GM23338 (cell line): ENCODE measurements around the gene PIN1. TPM values are rescaled to one million over a fixed set of nuclear protein-coding genes. Genes with fewer than 3 reads are reported as not detected.

Experiments
- ATAC-seq: fragments of 200-7000 bp; cut with Tn5 transposase; 3 replicates; pipeline ENCODE4 v1.9.1; 2020
- DNase-seq: peaks from one replicate; pipeline ENCODE4 v3.0.0-alpha.2; 2015; ENCODE audit warnings: low spot score
- H2AFZ ChIP-seq: fragments of 200-600 bp; sonication (generic); 2 replicates; pipeline ENCODE4 v1.8.0; 2016; ENCODE audit warnings: antibody characterized with exemption, mild to moderate bottlenecking, moderate library complexity
- H3F3A ChIP-seq: fragments of 200-600 bp; sonication (generic); replicated peaks from 2 replicates; pipeline ENCODE4 v1.8.0; 2017; ENCODE audit warnings: antibody characterized with exemption, mixed run types, low read depth
- H3K27ac ChIP-seq: fragments of 200-600 bp; sonication (generic); 2 replicates; pipeline ENCODE4 v1.6.1; 2016; ENCODE audit warnings: low read depth
- H3K27me3 ChIP-seq: fragments of 200-600 bp; sonication (generic); 2 replicates; pipeline ENCODE4 v1.8.0; 2016; ENCODE audit warnings: mild to moderate bottlenecking, mixed run types, moderate library complexity; ENCODE audit not compliant: insufficient read depth
- H3K36me3 ChIP-seq: fragments of 200-600 bp; sonication (generic); 2 replicates; pipeline ENCODE4 v1.8.0; 2016; ENCODE audit warnings: mild to moderate bottlenecking; ENCODE audit not compliant: insufficient read depth
- H3K4me1 ChIP-seq: fragments of 200-600 bp; sonication (generic); 2 replicates; pipeline ENCODE4 v1.8.0; 2016; ENCODE audit warnings: mild to moderate bottlenecking, moderate library complexity; ENCODE audit not compliant: insufficient read depth
- H3K4me2 ChIP-seq: fragments of 200-600 bp; sonication (generic); 2 replicates; pipeline ENCODE4 v1.7.1; 2017; ENCODE audit warnings: mixed run types
- H3K4me3 ChIP-seq: fragments of 200-600 bp; sonication (generic); 2 replicates; pipeline ENCODE4 v1.6.1; 2016; ENCODE audit warnings: mixed run types
- H3K79me2 ChIP-seq: fragments of 200-600 bp; sonication (generic); replicated peaks from 2 replicates; pipeline ENCODE4 v1.8.0; 2017; ENCODE audit warnings: mild to moderate bottlenecking; ENCODE audit not compliant: insufficient read depth
- H3K9me2 ChIP-seq: fragments of 200-600 bp; sonication (generic); 2 replicates; pipeline ENCODE4 v1.8.0; 2017; ENCODE audit not compliant: insufficient read depth
- H4K20me1 ChIP-seq: fragments of 200-600 bp; sonication (generic); replicated peaks from 2 replicates; pipeline ENCODE4 v1.8.0; 2017; ENCODE audit warnings: mild to moderate bottlenecking; ENCODE audit not compliant: insufficient read depth
- H3K27ac Mint-ChIP-seq: 2 replicates; pipeline ENCODE4 v1.8.0; 2020; ENCODE audit warnings: inconsistent platforms, mild to moderate bottlenecking, moderate library complexity, mixed read lengths
- H3K27me3 Mint-ChIP-seq: 3 replicates; pipeline ENCODE4 v1.8.0; 2022; ENCODE audit warnings: low read depth, mild to moderate bottlenecking, moderate library complexity, mixed read lengths, inconsistent platforms; ENCODE audit not compliant: insufficient read depth, poor library complexity
- H3K36me3 Mint-ChIP-seq: 3 replicates; pipeline ENCODE4 v1.8.0; 2021; ENCODE audit warnings: low read depth, mild to moderate bottlenecking, inconsistent platforms, moderate library complexity, mixed read lengths
- H3K4me1 Mint-ChIP-seq: 3 replicates; pipeline ENCODE4 v1.8.0; 2020; ENCODE audit warnings: mild to moderate bottlenecking, inconsistent platforms, mixed read lengths
- H3K4me3 Mint-ChIP-seq: 3 replicates; pipeline ENCODE4 v1.8.0; 2021; ENCODE audit warnings: moderate library complexity, mild to moderate bottlenecking, inconsistent platforms, mixed read lengths
- H3K9me3 Mint-ChIP-seq: 3 replicates; pipeline ENCODE4 v1.8.0; 2020; ENCODE audit warnings: moderate library complexity, mild to moderate bottlenecking, inconsistent platforms, mixed read lengths
- CREB1 ChIP-seq: fragments of 250-450 bp; sonication (Bioruptor Pico); IDR thresholded peaks from 2 replicates; pipeline ENCODE4 v1.5.0; 2020; ENCODE audit warnings: low read depth, mild to moderate bottlenecking, moderate library complexity
- CTCF ChIP-seq, 2 experiments: fragments of 200-600 bp in 1 of 2; sonication (generic) in 1 of 2; conservative IDR thresholded peaks; 2 replicates each; pipeline versions ENCODE4 v1.5.1 to v1.6.1; 2016 to 2017; ENCODE audit warnings: antibody characterized with exemption in 2 of 2, low read depth in 2 of 2, mild to moderate bottlenecking in 2 of 2, moderate library complexity in 1 of 2
- ETS1 ChIP-seq: IDR thresholded peaks from 2 replicates; pipeline ENCODE4 v1.6.1; 2016; ENCODE audit warnings: antibody characterized with exemption
- EZH2phosphoT487 ChIP-seq: fragments of 200-600 bp; sonication (generic); IDR thresholded peaks from one replicate; pipeline ENCODE4 v1.8.1; 2018; ENCODE audit warnings: antibody characterized with exemption; ENCODE audit not compliant: unreplicated experiment
- JUNB ChIP-seq: IDR thresholded peaks from one replicate; pipeline ENCODE4 v1.6.1; 2016; ENCODE audit warnings: antibody characterized with exemption; ENCODE audit not compliant: unreplicated experiment
- NANOG ChIP-seq: IDR thresholded peaks from 2 replicates; pipeline ENCODE4 v1.6.1; 2016; ENCODE audit warnings: antibody characterized with exemption, borderline replicate concordance
- POLR2AphosphoS5 ChIP-seq: IDR thresholded peaks from 2 replicates; pipeline ENCODE4 v1.6.1; 2016; ENCODE audit warnings: antibody characterized with exemption, low read depth
- ZNF114 ChIP-seq: fragments of 250-450 bp; sonication (Bioruptor Pico); IDR thresholded peaks from 2 replicates; pipeline ENCODE4 v1.5.0; 2020; ENCODE audit warnings: mild to moderate bottlenecking, moderate library complexity
- ZNF462 ChIP-seq: fragments of 250-450 bp; sonication (Bioruptor Pico); IDR thresholded peaks from 2 replicates; pipeline ENCODE4 v1.5.0; 2020; ENCODE audit warnings: mild to moderate bottlenecking, moderate library complexity
- polyA plus RNA-seq: library from polyadenylated mRNA; unstranded; fragments of >200 nt; fragmentation: Nextera tagmentation; extraction: Ambion mirVana; gene quantifications from 2 replicates; pipeline ENCODE4 v1.2.1, GENCODE V29; 2016
- total RNA-seq: library from RNA; depleted of rRNA; stranded (reverse); fragments of >200 nt; shearing (Covaris generic); gene quantifications from 2 replicates; pipeline ENCODE4 v1.2.3, GENCODE V29; 2014

The PIN1 gene
- total and polyA plus RNA-seq, 2 experiments from 2014 or later: 127 TPM

- no peak for TF ChIP-seq ZNF462 (CRISPR knock-in tag)
- TF ChIP-seq NANOG: no peak
- no peak for TF ChIP-seq EZH2phosphoT487
- TF ChIP-seq JUNB: no peak
Observed at GRCh38 chr19:9875796-9876195, 40.7 kb downstream of the PIN1 start (continued).

- H3K27me3 Mint-ChIP-seq: no peaks in the 10 kb centered on the region
- H2AFZ ChIP-seq: no peak overlapping the region
- H3K36me3 ChIP-seq: no peaks in the 10 kb centered on the region
- no peaks in the 10 kb centered on the region for H3F3A ChIP-seq
- H3K27me3 ChIP-seq: no peaks in the 10 kb centered on the region
- no peak for TF ChIP-seq ETS1
- no peak for TF ChIP-seq JUNB
- no peak for TF ChIP-seq CREB1 (CRISPR knock-in tag)
- TF ChIP-seq ZNF114 (CRISPR knock-in tag): no peak
- no peak for TF ChIP-seq CTCF (conservative IDR thresholded peaks at IDR 0.05; ENCODE audit: low read depth in 2 of 2)
- no peak for TF ChIP-seq NANOG
- no peak for TF ChIP-seq POLR2AphosphoS5
- no peak overlapping the region for H3K4me3 Mint-ChIP-seq
- H3K4me3 ChIP-seq: no peak overlapping the region
- peaks cover 5% of the 10 kb centered on the region; the same call in 2 of the 3 replicates for H3K4me1 Mint-ChIP-seq
- no peaks in the 10 kb centered on the region; the same call in none of the 2 replicates for H3K79me2 ChIP-seq
- peaks cover 18% of the 10 kb centered on the region for H4K20me1 ChIP-seq
- DNase-seq (no peak), ATAC-seq (no peak)
- H3K9me2 ChIP-seq: no peaks in the 10 kb centered on the region
- no peak overlapping the region for H3K27ac ChIP-seq
- H3K4me1 ChIP-seq: 0 out of 2 replicates have a peak, but pooled peaks cover 3% of the 10 kb centered on the region
- H3K9me3 Mint-ChIP-seq: no peaks in the 10 kb centered on the region; the same call in 2 of the 3 replicates
- no peak overlapping the region for H3K4me2 ChIP-seq
- H3K27ac Mint-ChIP-seq: no peak overlapping the region
- H3K36me3 Mint-ChIP-seq: peaks cover 7% of the 10 kb centered on the region; the same call in 2 of the 3 replicates
Observed at GRCh38 chr19:9877780-9878510, 42.8 kb downstream of the PIN1 start.
